GM21619 (cell line): ENCODE results near the gene OR5B2.
"Not testable (repeated sequence)": the region's sequence is repeated elsewhere in the genome, so short reads cannot be mapped to it uniquely, and the experiment has no call there.

ENCODE experiments used
- ATAC-seq: cut with Tn5 transposase; IDR thresholded peaks from one replicate; pipeline ENCODE4 v1.9.1; 2021; ENCODE audit not compliant: unreplicated experiment

The OR5B2 gene

DNA sequence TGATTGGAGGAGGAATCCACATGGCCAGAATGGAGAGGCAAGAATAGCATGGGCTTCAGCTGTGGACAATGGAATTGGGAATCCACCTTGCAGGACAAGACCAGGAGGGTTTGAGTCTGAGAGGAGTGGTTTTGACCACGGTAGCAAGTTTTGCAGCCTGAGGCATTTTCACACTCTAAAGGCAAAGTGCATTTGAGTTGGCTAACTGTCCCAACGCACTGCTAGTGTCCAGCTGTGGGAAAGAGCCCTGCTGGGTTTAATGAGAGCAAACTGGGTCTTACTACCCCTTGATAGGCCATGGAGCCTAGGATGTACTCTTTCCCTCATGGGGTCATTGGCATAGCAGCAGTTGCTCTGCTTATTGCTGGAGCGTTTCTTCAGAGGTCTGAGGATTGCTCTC is at the start of gene OR5B2:
TSS of gene OR5B2 (minus strand) at position 101 of the 400 bp plus-strand sequence. CDS start 4,860 bp downstream, outside the sequence.
- ATAC-seq: no peak

DNA sequence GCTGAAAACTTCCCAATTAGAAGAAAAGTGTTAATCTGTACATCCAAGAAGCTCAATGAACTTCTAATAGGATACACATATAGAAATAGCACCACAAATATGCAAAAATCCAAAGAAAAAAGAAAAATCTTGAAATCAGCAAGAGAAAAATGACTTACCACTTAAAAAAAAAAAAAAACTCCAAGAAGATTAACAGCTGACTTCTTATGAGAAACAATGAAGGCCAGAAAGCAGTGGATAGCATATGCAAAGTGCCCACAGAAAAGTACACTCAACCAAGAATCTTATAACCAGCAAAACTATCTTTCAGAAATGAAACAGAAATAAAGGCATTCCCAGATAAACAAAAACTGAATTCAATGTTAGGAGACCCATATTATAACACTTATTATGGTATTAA is 44.0 kb upstream of the OR5B2 start:
- ATAC-seq: no peak

DNA sequence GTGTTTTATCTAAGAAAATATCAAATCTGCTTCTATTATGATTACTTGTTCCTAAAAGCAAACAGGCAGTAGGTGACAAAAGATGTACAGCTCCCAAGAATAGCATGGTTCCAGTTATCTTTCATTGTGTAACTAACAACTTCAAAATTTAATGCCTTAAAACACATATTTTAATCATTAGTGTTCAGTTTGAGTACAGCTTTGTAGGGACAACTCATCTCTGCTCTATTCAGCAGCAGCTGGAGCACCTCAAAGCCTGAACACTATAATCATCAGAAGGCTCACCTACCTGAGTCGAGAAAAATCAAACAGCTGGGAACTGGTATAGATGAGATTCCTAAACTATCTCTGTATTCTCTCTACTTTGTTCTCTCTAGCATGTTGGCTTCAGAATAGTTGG is 38.4 kb upstream of the OR5B2 start:
- no peak for ATAC-seq

- ATAC-seq: no peak
These were observed 37.8 kb upstream of the OR5B2 start for GRCh38 chr11:58465690-58466089.

DNA sequence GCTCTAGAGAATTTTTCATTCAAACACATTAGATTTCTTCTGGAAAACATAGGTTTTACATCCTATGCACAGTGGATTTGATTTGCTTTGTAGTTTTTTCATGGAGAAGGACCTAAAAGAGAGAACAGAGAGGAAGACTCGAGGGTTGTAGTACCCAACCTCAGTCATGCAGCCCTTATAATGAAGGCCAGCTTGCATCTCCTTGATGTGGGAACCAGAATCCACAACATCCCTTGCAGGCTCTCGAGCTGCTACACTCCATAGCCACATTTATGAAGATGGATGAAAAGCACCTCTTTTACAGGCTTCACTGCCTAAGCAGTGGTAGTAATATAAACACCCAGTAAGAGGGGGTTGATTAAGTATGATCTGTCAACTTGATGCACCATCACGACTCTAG is 23.7 kb upstream of the OR5B2 start:
- no peak for ATAC-seq

DNA sequence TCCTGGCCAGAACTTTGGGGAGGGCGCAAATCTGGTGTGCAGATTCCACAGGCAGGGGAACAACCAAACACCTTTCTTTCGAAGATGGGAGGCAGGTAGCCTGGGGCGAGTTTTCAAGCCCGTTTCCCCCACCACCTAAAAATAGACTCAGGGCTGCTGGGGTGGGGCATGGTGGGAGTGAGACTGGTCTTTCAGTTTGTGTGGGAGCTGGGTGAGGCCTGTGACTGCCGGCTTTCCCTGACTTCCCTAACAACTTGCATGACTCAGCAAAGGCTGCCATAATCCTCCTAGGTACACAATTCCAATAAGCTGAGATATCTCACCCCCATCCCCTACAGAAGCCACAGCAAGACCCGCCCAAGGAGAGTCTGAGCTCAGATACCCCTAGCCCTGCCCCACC is 18.4 kb upstream of the OR5B2 start:
- no peak for ATAC-seq

DNA sequence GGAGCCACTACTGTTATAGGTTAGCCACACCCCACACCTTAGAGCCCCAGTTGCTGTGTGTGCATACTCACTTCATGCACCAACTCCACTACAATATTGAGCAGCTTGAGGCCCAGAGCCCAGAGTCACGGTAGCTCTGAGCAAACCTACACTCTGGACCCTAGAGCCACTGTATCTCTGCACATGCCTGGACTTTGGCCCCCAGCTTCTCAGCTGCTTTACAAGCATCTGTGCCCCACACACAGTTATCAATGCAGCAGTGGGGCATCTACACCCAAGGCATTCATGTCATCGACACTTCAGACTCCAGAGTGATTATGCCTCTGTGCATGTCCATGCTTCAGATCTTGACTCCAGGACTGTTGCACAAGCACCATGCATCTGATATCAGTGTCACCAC is 16.4 kb upstream of the OR5B2 start:
- ATAC-seq: no peak

- ATAC-seq: no peak
These were observed 14.2 kb upstream of the OR5B2 start, which contains the start of gene OR5B12 for GRCh38 chr11:58442136-58442535. TSS of gene OR5B12 (minus strand) at chr11:58442236. CDS start at chr11:58440151, 2,085 bp downstream.

GRCh38 chr11:58438486-58438885 is 10.6 kb upstream of the OR5B2 start:
- no peak for ATAC-seq

GRCh38 chr11:58434217-58434616 is 6.3 kb upstream of the OR5B2 start:
- no peak for ATAC-seq

DNA sequence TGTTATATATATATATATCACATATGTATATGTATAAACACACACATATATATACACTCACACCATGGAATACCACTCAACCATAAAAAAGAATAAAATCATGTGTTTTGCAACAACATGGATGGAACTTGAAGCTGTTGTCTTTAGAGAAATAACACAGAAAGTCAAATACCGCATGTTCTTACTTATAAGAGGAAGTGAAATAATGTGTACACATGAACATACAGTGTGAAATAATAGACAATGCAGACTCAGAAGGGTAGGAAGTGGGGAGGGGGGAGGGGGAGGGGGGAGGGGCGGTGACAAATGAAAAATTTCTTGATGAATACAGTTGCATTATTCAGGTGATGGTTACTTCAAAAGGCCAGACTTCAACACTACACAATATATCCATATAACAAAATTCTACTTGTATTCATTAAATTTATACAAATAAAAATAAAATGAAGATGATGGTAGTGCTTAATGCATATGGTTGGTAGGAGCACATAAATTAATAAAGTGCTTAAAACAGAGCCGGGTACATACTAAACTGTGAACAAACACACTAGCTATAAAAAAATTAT is 5.8 kb upstream of the OR5B2 start:
- ATAC-seq: peak; percentile 58

DNA sequence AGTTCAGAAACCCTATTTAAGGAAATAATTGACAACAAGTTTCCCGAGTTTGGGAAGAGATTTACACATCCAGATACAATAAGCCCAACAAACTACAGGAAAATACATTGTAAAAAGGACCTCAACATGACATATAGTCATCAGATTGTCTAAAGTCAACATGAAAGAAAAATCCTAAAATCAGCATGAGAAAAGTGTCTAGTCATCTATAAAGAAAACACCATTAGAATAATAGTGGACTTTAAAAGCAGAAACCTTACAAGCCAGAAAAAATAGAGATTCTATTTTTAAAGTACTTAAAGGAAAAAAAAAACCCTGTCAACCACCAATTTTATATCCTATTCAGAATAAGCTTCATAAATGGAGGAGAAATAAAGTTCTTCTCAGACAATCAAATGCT is 1.4 kb upstream of the OR5B2 start:
- ATAC-seq: no peak

DNA sequence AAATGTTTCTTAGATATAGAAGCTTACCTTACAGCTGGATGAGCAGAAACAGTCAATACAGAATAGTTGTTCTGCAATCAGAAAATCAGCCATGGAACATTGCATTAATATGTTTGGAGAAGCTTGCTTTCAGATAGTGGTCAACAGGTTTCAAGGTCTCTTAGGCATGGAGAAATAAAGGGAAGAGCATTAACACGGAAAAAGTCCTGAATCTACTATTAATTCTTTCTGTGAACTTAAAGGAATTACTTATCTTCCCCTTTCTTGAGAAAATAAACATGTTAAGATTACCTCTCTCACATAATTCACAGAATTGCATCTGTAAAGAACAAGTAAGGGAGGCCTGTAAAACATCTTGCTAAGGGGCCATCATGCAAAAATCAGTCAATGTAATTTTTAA is 21.1 kb downstream of the OR5B2 start, which contains the start of gene OR5B3:
TSS of gene OR5B3 (minus strand) at position 101 of the 400 bp plus-strand sequence. CDS start 3,465 bp downstream, outside the sequence.
- no peak for ATAC-seq

- not testable (repeated sequence) for ATAC-seq
These were observed 28.3 kb downstream of the OR5B2 start for GRCh38 chr11:58399622-58400021.

- no peak for ATAC-seq
These were observed 32.3 kb downstream of the OR5B2 start for GRCh38 chr11:58395581-58395980.

- no peak for ATAC-seq
These were observed 33.7 kb downstream of the OR5B2 start for GRCh38 chr11:58394195-58394594.

DNA sequence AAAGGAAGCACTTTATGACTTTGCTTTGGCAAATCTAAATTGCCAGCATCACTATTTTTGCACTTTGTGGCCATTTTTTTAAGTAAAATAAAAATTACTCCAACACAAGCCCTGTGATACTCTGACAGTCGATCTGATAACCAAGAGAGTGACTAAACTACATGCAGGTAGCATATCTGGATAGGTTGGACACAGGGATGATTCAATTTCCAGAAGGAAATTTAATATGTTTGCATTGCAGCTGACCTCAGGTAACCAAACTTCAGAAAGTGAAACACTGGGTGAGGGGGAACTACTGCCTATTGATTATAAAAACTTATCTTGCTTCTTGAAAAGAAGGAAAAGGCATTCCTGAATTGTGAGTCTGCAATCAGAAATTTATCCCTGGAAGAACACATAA is 35.2 kb downstream of the OR5B2 start:
- ATAC-seq: no peak

GRCh38 chr11:58391879-58392278 is 36.0 kb downstream of the OR5B2 start:
- ATAC-seq: no peak

DNA sequence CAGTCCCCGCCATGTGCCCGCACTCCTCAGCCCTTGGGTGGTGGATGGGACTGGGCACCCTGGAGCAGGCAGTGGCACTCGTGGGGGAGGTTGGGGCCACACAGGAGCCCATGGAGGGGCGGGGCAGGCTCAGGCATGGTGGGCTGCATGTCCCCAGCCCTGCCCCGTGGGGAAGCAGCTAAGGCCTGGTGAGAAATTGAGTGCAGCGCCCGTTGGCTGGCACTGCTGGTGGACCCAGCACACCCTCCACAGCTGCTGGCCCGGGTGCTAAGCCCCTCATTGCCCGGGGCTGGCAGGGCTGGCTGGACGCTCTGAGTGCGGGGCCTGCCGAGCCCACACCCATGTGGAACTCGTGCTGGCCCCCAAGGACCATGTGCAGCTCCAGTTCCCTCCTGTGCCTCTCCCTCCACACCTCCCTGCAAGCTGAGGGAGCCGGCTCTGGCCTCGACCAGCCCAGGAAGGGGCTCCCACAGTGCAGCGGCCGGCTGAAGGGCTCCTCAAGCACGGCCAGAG is 37.3 kb downstream of the OR5B2 start:
- no peak for ATAC-seq
